ENCODE results near the gene CDK16. TPM values are rescaled to one million over a fixed set of nuclear protein-coding genes. Genes with fewer than 3 reads are reported as not detected.

CDK16 gene
- total and polyA plus RNA-seq, 2 of the 13 experiments (the other 11 are each of a cell fraction or from before 2014, with no cell fraction given), result 64.5 to 225 TPM

DNA sequence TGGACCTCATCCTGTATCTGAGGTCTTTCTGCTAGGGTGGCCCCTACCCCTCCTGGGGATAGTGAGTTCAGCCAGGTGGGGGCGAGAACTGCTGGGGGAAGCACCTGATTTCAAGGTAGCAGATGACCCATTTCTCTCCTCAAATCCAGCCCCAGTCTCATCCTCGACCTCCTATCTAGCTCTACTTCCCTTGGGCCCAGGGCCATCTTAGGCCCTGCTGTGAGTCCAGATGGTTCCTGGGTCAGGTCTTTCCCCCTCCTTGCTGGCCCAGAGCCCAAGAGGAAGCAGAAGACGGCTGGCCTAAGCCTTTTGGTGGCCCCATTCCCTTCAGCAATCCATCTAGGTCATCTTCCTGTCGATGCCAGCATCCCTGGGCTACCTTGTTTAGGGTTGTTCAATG lies 3.3 kb downstream of the CDK16 start:
- intact Hi-C loops (cut with micrococcal nuclease; ENCODE audit: unreplicated experiment), result loop anchor here (2.0 kb wide), 1 partner anchor 65 kb away; no protein-coding TSS in a partner anchor
- H3K4me3 ChIP-seq (replicated peaks in 1 of 3; ENCODE audit: insufficient read depth in 1 of 3, low read depth in 2 of 3, low read length in 3 of 3), result no peak overlapping the region
- no peaks in the 10 kb centered on the region for H3K9me3 ChIP-seq (ENCODE audit: low read length)
- no peak overlapping the region for H3K27ac ChIP-seq (ENCODE audit: extremely low read length, insufficient read depth, low read length)
- FAIRE-seq (no peak), DNase-seq (ENCODE audit: low spot score) (no peak), ATAC-seq (no peak)
- H2AFZ ChIP-seq (ENCODE audit: low read length), result no peak overlapping the region
- WGBS (ENCODE audit: low lambda C conversion rate), result no CpG with 5 or more reads among the region's 4 CpGs
- peaks cover 11 to 37% of the 10 kb centered on the region in 2 experiments; a peak in 4 of 5 replicates for H3K36me3 ChIP-seq (replicated peaks in 1 of 2; ENCODE audit: control insufficient read depth in 1 of 2, insufficient read depth in 2 of 2, low read length in 2 of 2)
- peaks cover 24% of the 10 kb centered on the region for H4K20me1 ChIP-seq (ENCODE audit: insufficient read depth, low read length)
- H3K4me1 ChIP-seq (ENCODE audit: insufficient read depth, low read length), result peaks cover 28% of the 10 kb centered on the region
- in situ Hi-C loops (cut with HindIII; ENCODE audit: extremely low pct_ligation_motif_present, low pct_unique_long_range_greater_than_20kb), result no loop called here
- peaks cover 35% of the 10 kb centered on the region for H3K79me2 ChIP-seq (ENCODE audit: insufficient read depth, low read length)
- no peak overlapping the region for H3K4me2 ChIP-seq (ENCODE audit: low read depth, low read length)
- ChIA-PET POLR2A (interaction anchor here (6.2 kb wide), 1 partner anchor 11 kb away, joined by 69 read pairs; the partner anchor contains the start of gene USP11), CTCF (ENCODE audit: low intra/inter-chr PET ratio, low total read pairs) (no interaction called here)
- BruUV-seq (replicated peaks), result no TSS peak
- TF ChIP-seq KDM3A (CRISPR knock-in tag; IDR thresholded peaks at IDR 0.05; ENCODE audit: low read depth) (no peak), JUNB (CRISPR knock-in tag; IDR thresholded peaks at IDR 0.05; ENCODE audit: borderline replicate concordance) (no peak), HOXA3 (CRISPR knock-in tag; IDR thresholded peaks at IDR 0.05) (no peak), PHF20 (CRISPR knock-in tag; IDR thresholded peaks at IDR 0.05) (no peak), GABPA (IDR thresholded peaks at IDR 0.05; ENCODE audit: low read depth, low read length) (no peak), GABPA (CRISPR knock-in tag; IDR thresholded peaks at IDR 0.05; ENCODE audit: low read depth) (no peak), PBX3 (CRISPR knock-in tag; IDR thresholded peaks at IDR 0.05; ENCODE audit: borderline replicate concordance) (no peak), SUZ12 (IDR thresholded peaks at IDR 0.05; ENCODE audit: low read depth, low read length) (no peak), ZNF724P (CRISPR knock-in tag; IDR thresholded peaks at IDR 0.05; ENCODE audit: borderline replicate concordance) (no peak), ZIK1 (CRISPR knock-in tag; IDR thresholded peaks at IDR 0.05; ENCODE audit: borderline replicate concordance, low read depth) (no peak), ZNF460 (CRISPR knock-in tag; IDR thresholded peaks at IDR 0.05; ENCODE audit: borderline replicate concordance) (no peak), ZNF746 (CRISPR knock-in tag; IDR thresholded peaks at IDR 0.05) (no peak), ZNF629 (CRISPR knock-in tag; conservative IDR thresholded peaks at IDR 0.05) (no peak)
- TF ChIP-seq, protein P1, sequence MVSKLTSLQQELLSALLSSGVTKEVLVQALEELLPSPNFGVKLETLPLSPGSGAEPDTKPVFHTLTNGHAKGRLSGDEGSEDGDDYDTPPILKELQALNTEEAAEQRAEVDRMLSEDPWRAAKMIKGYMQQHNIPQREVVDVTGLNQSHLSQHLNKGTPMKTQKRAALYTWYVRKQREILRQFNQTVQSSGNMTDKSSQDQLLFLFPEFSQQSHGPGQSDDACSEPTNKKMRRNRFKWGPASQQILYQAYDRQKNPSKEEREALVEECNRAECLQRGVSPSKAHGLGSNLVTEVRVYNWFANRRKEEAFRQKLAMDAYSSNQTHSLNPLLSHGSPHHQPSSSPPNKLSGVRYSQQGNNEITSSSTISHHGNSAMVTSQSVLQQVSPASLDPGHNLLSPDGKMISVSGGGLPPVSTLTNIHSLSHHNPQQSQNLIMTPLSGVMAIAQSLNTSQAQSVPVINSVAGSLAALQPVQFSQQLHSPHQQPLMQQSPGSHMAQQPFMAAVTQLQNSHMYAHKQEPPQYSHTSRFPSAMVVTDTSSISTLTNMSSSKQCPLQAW (CRISPR knock-in tag; IDR thresholded peaks at IDR 0.05), result no peak
- H3K27me3 ChIP-seq (ENCODE audit: control insufficient read depth in 1 of 2, insufficient read depth in 2 of 2, low read length in 2 of 2), result no peaks in the 10 kb centered on the region
- no peak overlapping the region for H3K9ac ChIP-seq (ENCODE audit: insufficient read depth, low read depth, low read length)

All from HepG2 (cell line).